Uterus (tissue), 4 donors: ENCODE data around the gene MICAL3. TPM values are rescaled to one million over a fixed set of nuclear protein-coding genes. Genes with fewer than 3 reads are reported as not detected.

Source experiments
- DNase-seq, 2 donors: peaks; one replicate each; pipeline ENCODE4 v3.0.0-alpha.2; 2019 to 2020
- H3K27ac ChIP-seq, 2 donors: fragments of 200-600 bp; sonication (generic); 1 replicate in 1 of 2; 2 replicates in 1 of 2; pipeline ENCODE4 v1.5.1; 2016 to 2018
- H3K27me3 ChIP-seq, 2 donors: fragments of 200-600 bp; sonication (generic); one replicate each; pipeline ENCODE4 v1.5.1; 2018 to 2019; ENCODE audit warnings: control low read depth in 1 of 2
- H3K36me3 ChIP-seq, 2 donors: fragments of 200-600 bp; sonication (generic); one replicate each; pipeline ENCODE4 v1.5.1; 2019; ENCODE audit warnings: control low read depth in 1 of 2
- H3K4me1 ChIP-seq, 2 donors: fragments of 200-600 bp; sonication (generic); one replicate each; pipeline ENCODE4 v1.5.1; 2018 to 2019; ENCODE audit warnings: control low read depth in 1 of 2
- H3K4me3 ChIP-seq, 2 donors: fragments of 200-600 bp; sonication (generic); 1 replicate in 1 of 2; 2 replicates in 1 of 2; pipeline ENCODE4 v1.5.1; 2018 to 2019; ENCODE audit warnings: mild to moderate bottlenecking in 1 of 2
- H3K9me3 ChIP-seq, 2 donors: fragments of 200-600 bp; sonication (generic); one replicate each; pipeline ENCODE4 v1.5.1; 2019; ENCODE audit warnings: control low read depth in 1 of 2
- POLR2A ChIP-seq, 2 donors: fragments of 450-650 bp; IDR thresholded peaks; one replicate each; pipeline ENCODE4 v1.6.1; 2016; ENCODE audit warnings: antibody characterized with exemption in 2 of 2, mild to moderate bottlenecking in 1 of 2, moderate library complexity in 1 of 2
- intact Hi-C: fragments of 100-400 bp; cut with DNase I; formaldehyde crosslinking; loops from one replicate; pipeline ENCODE4 v1.15.1; 2023; ENCODE audit warnings: low total_unique reads
- total RNA-seq, 4 donors: library from RNA; depleted of rRNA in 3 of 4; stranded (reverse); fragments of >200 nt in 3 of 4; gene quantifications; one replicate each; pipeline versions ENCODE4 v1.1.0 to v1.2.4, GENCODE V29; 2014 to 2023
- TF ChIP-seq, protein P1 (sequence below), 4 experiments: fragments of 200-600 bp in 2 of 4; fragments of 450-650 bp in 2 of 4; sonication (generic) in 2 of 4; IDR thresholded peaks; one replicate each; pipeline ENCODE4 v1.5.1; 2016 to 2019; ENCODE audit warnings: antibody characterized with exemption in 4 of 4, mild to moderate bottlenecking in 2 of 4, moderate library complexity in 1 of 4
- donor health status: DM: yes; HTN: yes; CAD: no.

MICAL3 gene
- total RNA-seq, 4 donors from 2014 or later: 13.5 to 167 (median 47.2) TPM

DNA sequence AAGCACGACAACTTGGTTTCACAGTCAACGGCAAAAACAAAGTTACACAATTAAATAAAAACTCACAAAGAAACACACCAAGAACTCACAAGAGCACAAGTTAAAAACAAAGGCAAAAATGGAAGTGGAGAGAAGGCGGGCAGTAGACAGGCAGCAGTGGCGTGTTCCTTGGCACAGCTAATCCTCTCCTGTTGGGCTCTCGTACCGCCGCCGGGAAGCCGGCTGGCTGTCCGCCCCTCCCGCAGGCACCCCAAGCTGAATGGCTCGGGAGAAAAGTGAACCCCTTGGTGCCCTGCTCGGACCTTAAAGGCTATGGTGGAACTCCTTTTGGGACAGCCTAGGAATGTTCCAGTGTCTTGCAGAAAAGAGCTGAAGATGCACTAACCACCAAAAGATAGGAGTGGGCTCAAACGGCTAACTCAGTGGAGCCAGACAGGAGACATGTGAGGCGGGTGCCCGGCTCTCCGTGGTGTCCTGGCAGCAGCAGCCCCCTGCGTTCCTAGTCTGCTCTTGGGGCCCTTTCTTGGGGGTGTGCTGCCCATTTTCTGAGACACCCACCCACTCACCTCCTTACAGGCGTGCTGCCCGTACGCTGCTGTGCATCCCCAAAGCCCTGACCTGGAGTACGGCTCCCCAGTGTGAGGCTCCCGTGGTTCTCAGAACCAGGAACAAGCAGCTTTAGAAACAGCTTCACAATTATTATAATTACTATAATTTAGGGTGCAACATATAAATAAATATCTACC, 164.0 kb downstream of the MICAL3 start:
- DNase-seq: no peak
- H3K4me1 ChIP-seq: no peaks in the 10 kb centered on the region
- H3K4me3 ChIP-seq: no peak overlapping the region
- intact Hi-C loops: no loop called here
- no peaks in the 10 kb centered on the region for H3K36me3 ChIP-seq
- no peaks in the 10 kb centered on the region for H3K27me3 ChIP-seq
- no peaks in the 10 kb centered on the region for H3K9me3 ChIP-seq
- H3K27ac ChIP-seq: no peak overlapping the region
- TF ChIP-seq, protein P1, sequence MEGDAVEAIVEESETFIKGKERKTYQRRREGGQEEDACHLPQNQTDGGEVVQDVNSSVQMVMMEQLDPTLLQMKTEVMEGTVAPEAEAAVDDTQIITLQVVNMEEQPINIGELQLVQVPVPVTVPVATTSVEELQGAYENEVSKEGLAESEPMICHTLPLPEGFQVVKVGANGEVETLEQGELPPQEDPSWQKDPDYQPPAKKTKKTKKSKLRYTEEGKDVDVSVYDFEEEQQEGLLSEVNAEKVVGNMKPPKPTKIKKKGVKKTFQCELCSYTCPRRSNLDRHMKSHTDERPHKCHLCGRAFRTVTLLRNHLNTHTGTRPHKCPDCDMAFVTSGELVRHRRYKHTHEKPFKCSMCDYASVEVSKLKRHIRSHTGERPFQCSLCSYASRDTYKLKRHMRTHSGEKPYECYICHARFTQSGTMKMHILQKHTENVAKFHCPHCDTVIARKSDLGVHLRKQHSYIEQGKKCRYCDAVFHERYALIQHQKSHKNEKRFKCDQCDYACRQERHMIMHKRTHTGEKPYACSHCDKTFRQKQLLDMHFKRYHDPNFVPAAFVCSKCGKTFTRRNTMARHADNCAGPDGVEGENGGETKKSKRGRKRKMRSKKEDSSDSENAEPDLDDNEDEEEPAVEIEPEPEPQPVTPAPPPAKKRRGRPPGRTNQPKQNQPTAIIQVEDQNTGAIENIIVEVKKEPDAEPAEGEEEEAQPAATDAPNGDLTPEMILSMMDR (IDR thresholded peaks at IDR 0.05): no peak
- no peak for TF ChIP-seq POLR2A (IDR thresholded peaks at IDR 0.05)

DNA sequence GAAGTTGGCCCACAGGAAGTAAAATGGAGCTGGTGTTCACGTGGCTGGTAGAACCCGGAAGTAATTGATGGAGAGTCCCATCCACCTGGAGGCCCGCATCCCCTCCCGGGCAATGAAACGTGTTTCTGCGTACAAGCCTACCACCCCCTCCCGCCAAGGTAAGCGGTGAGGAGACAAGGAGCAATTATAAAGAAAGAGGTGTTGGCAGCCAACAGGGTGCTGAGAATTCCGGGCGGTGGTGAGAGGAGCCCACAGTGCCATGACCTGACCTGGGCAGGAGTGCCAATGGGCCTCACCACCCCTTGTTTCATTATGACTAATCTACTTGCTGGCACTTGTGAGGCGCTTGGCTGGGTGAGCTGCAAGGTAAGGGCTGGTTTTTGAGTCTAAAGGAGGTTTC, 166.3 kb downstream of the MICAL3 start:
- TF ChIP-seq POLR2A (IDR thresholded peaks at IDR 0.05): no peak
- TF ChIP-seq, protein P1 (IDR thresholded peaks at IDR 0.05): no peak
- H3K9me3 ChIP-seq: no peaks in the 10 kb centered on the region
- no peak overlapping the region for H3K27ac ChIP-seq
- H3K36me3 ChIP-seq: no peaks in the 10 kb centered on the region
- no peak for DNase-seq
- no peaks in the 10 kb centered on the region for H3K27me3 ChIP-seq
- intact Hi-C loops: no loop called here
- H3K4me3 ChIP-seq: no peak overlapping the region
- peaks cover 0 to 5% of the 10 kb centered on the region in 2 donors for H3K4me1 ChIP-seq

DNA sequence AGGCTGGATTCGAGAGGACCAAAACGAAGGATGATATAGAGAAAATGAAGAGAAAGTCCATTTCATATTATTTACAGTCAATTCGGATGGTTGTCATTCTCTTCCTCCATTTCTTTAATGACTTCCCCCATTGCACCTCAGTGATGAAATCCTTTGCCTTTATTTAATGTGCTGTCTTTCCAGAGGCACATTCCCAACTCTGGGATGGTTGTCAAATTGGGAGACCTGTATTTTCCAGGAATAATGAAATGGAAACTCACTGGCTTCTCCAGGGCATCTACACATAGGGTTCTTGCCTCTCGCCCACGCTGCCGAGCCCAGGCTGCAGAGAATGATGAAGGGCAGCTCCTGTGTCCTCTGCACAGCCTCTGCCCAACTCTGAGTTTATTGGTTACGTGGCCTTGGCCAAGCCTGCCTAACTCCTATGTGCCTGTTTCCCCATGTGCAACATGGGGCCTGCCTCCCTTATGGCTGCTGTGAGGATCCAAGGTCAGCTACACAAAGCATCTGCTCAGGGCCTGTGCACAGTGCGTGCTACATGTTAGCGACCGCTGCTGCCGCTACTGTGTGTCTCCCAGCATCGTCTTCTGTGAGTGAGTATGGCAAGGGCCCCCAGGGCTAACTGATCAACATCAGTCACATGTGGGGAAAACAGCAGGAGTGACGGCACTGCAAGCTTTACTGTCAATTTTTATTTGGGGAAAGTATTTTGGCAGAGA, 168.6 kb downstream of the MICAL3 start:
- intact Hi-C loops: no loop called here
- H3K4me3 ChIP-seq: no peak overlapping the region
- H3K27me3 ChIP-seq: no peaks in the 10 kb centered on the region
- peak overlapping the region; percentile 25 to 94 for H3K27ac ChIP-seq
- H3K36me3 ChIP-seq: no peaks in the 10 kb centered on the region
- no peak for DNase-seq
- peaks cover 0 to 12% of the 10 kb centered on the region in 2 donors for H3K4me1 ChIP-seq
- TF ChIP-seq POLR2A (IDR thresholded peaks at IDR 0.05): no peak
- TF ChIP-seq, protein P1 (IDR thresholded peaks at IDR 0.05): no peak
- no peaks in the 10 kb centered on the region for H3K9me3 ChIP-seq

DNA sequence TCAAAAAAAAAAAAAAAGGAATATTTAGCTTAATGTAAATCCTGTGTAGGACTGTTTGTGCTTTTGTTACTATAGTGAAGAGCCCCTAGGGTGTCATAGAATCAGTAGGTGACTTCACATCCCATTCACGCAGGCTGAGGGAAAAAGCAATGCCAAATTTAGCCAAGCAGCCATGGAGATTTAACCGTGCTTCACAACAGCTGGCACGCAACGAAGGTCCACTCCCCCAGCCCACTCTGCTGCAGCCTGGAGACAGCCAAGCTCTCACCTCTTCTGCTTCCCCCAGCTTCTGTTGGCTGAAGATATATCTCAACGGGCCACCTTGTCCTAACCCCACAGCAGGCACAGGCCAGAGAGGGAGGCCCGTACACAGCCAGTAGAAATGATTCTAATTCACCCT, 171.3 kb downstream of the MICAL3 start:
- TF ChIP-seq, protein P1 (IDR thresholded peaks at IDR 0.05): no peak
- TF ChIP-seq POLR2A (IDR thresholded peaks at IDR 0.05): no peak
- Histone ChIP-seq H3K36me3 (no peaks in the 10 kb centered on the region), H3K27me3 (no peaks in the 10 kb centered on the region), H3K9me3 (no peaks in the 10 kb centered on the region), H3K4me1 (peaks cover 0 to 15% of the 10 kb centered on the region in 2 donors), H3K4me3 (no peak overlapping the region), H3K27ac (peak overlapping the region; percentile 79 to 94)
- peak; percentile 77 to 85 for DNase-seq
- intact Hi-C loops: no loop called here

- peaks cover 0 to 26% of the 10 kb centered on the region in 2 donors for H3K4me1 ChIP-seq
- no peak overlapping the region for H3K4me3 ChIP-seq
- no peaks in the 10 kb centered on the region for H3K9me3 ChIP-seq
- H3K27ac ChIP-seq: peak overlapping the region; percentile 79 to 94
- H3K36me3 ChIP-seq: no peaks in the 10 kb centered on the region
- no peak for TF ChIP-seq POLR2A (IDR thresholded peaks at IDR 0.05)
- TF ChIP-seq, protein P1 (IDR thresholded peaks at IDR 0.05): no peak
- no peaks in the 10 kb centered on the region for H3K27me3 ChIP-seq
- intact Hi-C loops: no loop called here
- peak; percentile 48 to 58 for DNase-seq
Observed at GRCh38 chr22:17851759-17852158, 172.6 kb downstream of the MICAL3 start.
